K562 treated with DMSO at 1 percent for 12 hours (cell line): ENCODE data around the gene C20orf96. TPM values are rescaled to one million over a fixed set of nuclear protein-coding genes. Genes with fewer than 3 reads are reported as not detected.

Experiments used
- total RNA-seq: library from RNA; unstranded; fragments of 300-600 nt; gene quantifications from 2 replicates; pipeline ENCODE4 v1.2.3, GENCODE V29; 2022; ENCODE audit not compliant: insufficient read depth

Gene C20orf96, protein sequence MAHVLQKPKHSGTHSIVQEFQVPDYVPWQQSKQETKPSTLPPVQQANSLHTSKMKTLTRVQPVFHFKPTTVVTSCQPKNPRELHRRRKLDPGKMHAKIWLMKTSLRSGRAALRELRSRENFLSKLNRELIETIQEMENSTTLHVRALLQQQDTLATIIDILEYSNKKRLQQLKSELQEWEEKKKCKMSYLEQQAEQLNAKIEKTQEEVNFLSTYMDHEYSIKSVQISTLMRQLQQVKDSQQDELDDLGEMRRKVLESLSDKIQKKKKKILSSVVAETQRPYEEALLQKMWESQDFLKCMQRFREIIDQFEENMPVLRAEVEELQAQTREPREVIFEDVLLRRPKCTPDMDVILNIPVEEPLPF
- total RNA-seq = 2.8 and 6.2 TPM in 2 replicates

DNA sequence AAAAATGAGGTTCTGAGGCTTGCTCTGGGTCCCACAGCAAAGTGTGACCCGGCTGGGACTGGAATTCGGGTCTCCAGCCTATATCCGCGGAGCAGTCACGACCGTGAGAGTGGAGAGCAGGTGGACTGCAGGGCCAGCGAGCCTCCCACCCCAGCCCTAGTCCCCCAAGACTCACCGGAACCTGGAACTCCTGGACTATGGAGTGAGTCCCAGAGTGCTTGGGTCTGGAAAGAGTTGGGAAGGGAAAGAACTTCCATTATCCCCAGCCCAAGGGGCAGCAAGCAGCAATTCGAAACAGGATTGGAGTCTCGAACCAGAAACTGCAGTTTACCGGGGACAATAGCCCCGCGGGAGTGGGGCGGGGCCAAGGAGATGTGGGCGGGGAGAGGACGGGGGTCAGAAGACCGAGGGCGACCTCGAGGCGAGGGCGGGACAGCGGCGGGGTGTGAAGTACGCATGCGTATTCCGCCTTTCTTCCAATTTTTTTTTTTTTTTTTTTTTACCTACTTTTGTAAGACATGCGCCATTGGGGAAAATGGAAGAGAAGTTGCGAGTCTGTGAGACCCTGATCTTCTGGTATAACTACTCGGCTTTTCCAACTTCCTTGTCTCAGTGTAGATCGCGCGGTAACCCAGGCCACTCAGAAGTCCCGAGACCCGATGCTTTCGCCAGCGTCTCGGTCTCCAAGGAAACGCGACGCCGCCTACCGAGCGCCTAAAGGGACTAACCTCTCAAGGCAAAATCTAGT, at the start of gene C20orf96:
C20orf96 (minus strand) TSS at position 667 of the 748 bp plus-strand sequence; CDS start at position 527, 140 bp downstream.

DNA sequence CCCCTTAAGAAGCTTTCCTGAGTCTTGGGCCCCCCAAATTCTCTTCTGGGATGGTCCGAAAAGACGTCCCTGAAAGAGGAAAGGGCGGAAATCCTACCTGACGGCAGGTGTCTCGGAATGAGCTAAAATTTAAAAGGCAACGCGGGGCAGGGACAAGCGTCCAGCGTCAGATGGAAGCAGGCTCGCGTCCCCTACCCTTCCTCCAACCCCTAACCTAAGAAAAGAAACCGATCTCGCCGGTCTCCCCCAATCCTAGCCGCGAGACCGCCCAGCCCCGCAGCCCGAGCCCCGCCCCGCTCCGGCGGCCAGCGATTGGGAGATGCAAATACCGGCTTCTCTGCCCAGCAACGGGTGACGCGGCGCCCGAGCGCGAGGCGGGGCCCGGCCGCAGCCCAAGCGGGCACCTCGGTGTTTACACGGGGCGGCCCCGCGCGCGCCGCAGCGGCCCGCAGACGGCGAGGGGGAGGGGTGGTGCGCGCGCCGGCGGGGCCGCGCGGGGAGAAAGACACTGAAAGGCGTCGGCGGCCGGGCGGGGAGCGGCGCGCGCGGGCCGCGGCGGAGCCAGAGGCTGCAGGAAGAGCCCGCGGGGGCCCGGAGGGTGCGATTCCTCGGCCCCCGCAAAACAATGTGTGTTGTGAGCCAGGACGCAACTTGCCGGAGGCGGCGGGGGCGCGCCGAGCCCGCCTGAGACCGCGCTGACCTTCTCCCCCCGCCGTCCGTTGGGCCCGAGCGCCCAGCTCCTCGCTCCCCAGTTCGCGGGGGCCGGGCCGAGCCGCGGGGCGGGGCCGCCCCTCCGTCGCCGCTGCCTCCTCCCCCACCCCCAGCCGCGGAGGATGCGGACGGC, 34.7 kb upstream of the C20orf96 start, which contains the start of gene SOX12:
SOX12 (plus strand) TSS at position 508 of the 844 bp plus-strand sequence. CDS start 373 bp downstream, outside the sequence.

DNA sequence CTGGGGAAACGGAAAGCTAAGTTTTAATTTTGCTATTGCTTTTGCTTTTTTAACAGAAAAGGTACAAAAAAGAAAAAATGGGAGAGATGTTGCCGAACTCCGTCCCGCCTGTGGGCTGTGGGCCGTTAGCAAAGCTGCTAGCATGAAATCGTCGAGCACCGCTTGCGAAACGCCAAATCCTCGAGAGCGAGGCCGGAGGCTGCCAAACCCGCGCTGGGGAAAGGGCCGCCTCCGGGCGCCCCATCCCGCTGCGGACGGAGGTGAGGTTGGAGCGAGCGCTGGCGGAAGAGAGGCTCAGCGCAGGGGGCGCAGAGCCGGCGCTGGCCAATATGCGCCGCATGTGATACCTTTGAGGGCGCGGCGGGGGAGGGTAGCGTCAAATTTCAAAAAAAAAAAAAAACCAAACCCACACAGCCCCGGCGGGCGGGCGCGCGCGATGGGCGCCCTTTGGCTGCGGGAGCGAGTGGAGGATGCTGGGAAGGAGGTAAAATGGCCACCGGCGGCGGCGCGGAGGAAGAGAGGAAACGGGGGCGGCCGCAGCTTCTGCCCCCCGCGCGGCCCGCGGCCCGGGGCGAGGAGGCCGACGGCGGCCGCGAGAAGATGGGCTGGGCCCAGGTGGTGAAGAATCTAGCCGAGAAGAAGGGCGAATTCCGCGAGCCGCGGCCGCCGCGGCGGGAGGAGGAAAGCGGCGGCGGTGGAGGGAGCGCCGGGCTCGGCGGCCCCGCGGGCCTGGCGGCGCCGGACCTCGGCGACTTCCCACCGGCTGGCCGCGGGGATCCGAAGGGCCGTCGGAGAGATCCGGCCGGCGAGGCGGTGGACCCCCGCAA, 6.8 kb upstream of the C20orf96 start, which contains the start of gene ZCCHC3:
ZCCHC3 (plus strand) TSS at position 473 of the 827 bp plus-strand sequence; CDS start at position 490, 17 bp downstream.

DNA sequence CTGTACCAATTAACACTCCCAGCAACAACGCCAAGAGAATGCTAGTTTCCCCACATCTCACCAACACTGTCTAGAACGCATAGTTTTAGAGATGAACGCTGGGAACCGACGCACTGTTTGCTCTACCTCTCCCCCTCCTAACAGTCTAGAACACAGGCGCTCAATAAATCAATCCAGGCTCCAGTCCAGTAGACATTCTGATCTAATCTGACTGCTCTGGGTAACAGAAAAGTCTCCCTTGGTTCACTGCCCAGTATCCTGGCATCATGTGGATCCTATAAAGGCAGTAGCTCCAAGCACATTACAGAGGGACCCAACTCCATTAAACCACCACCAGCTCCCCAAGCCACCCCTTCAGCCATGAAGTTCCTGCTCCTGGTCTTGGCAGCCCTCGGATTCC, 33.1 kb downstream of the C20orf96 start, which contains the start of gene DEFB132:
DEFB132 (plus strand) TSS at position 306 of the 400 bp plus-strand sequence; CDS start at position 361, 55 bp downstream.

DNA sequence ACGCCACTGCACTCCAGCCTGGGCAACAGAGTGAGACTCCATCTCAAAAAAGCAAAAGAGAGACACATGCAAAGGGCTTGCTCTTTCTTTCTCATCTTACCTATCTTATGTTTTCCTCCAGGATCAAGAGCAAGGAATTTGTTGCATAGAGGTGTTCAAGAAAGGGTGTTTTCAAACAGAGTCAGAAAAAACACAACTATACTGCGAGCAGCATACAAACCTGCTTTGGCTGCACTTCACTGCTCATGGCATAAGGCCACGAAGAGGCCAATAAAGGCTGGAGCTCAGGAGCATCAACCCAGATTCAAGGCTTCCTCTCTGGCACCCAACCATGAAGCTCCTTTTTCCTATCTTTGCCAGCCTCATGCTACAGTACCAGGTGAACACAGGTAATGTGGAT, 63.6 kb downstream of the C20orf96 start, which contains the start of gene DEFB129:
DEFB129 (plus strand) TSS at position 301 of the 400 bp plus-strand sequence; CDS start at position 332, 31 bp downstream.

Other genes with a start within 250 kb of the C20orf96 start
- not detected in 2 replicates for gene DEFB125, start 203.1 kb downstream of the C20orf96 start, total RNA-seq
- gene DEFB126, start 148.2 kb downstream of the C20orf96 start, total RNA-seq = not detected in 2 replicates
- gene DEFB127, start 133.3 kb downstream of the C20orf96 start, total RNA-seq = not detected in 2 replicates
- gene DEFB128, start 101.0 kb downstream of the C20orf96 start, total RNA-seq = not detected in 2 replicates
- gene DEFB129, start 63.5 kb downstream of the C20orf96 start, total RNA-seq = not detected in 2 replicates
- gene DEFB132, start 33.0 kb downstream of the C20orf96 start, total RNA-seq = not detected in 2 replicates
- 19.5 and 26.6 TPM in 2 replicates for gene ZCCHC3, start 6.8 kb upstream of the C20orf96 start, total RNA-seq
- 12.4 and 19.6 TPM in 2 replicates for gene SOX12, start 34.8 kb upstream of the C20orf96 start, total RNA-seq
- 23.5 and 23.9 TPM in 2 replicates for gene NRSN2, start 56.4 kb upstream of the C20orf96 start, total RNA-seq
- gene TRIB3, start 90.0 kb upstream of the C20orf96 start, total RNA-seq = 289 and 296 TPM in 2 replicates
- 108 and 114 TPM in 2 replicates for gene RBCK1, start 117.5 kb upstream of the C20orf96 start, total RNA-seq
- 13.4 and 28.3 TPM in 2 replicates for gene TBC1D20, start 171.8 kb upstream of the C20orf96 start, total RNA-seq